Lower lobe of right lung (tissue), 2 donors: ENCODE results near the gene PRUNE2. TPM values are rescaled to one million over a fixed set of nuclear protein-coding genes. Genes with fewer than 3 reads are reported as not detected.
"Not testable (repeated sequence)": the region's sequence is repeated elsewhere in the genome, so short reads cannot be mapped to it uniquely, and the experiment has no call there.

Source experiments
- ATAC-seq, 2 donors: fragments of 200-7000 bp; cut with Tn5 transposase; one replicate each; pipeline ENCODE4 v1.9.1; 2020 to 2022; ENCODE audit warnings: mild to moderate bottlenecking in 2 of 2, moderate library complexity in 2 of 2
- DNase-seq: peaks from one replicate; pipeline ENCODE4 v3.0.0-alpha.2; 2020
- H3K27ac ChIP-seq: fragments of 200-600 bp; one replicate; pipeline ENCODE4 v1.8.0; 2022
- H3K27me3 ChIP-seq: fragments of 200-600 bp; one replicate; pipeline ENCODE4 v1.8.0; 2022; ENCODE audit warnings: low read depth
- H3K36me3 ChIP-seq: fragments of 200-600 bp; one replicate; pipeline ENCODE4 v1.8.0; 2022; ENCODE audit warnings: mild to moderate bottlenecking
- H3K4me1 ChIP-seq: fragments of 200-600 bp; one replicate; pipeline ENCODE4 v1.8.0; 2022
- H3K4me3 ChIP-seq: fragments of 200-600 bp; one replicate; pipeline ENCODE4 v1.8.0; 2022; ENCODE audit warnings: mild to moderate bottlenecking
- H3K9me3 ChIP-seq: fragments of 200-600 bp; one replicate; pipeline ENCODE4 v1.8.0; 2022
- intact Hi-C: fragments of 100-400 bp; cut with DNase I; formaldehyde crosslinking; loops from one replicate; pipeline ENCODE4 v1.11.0; 2022
- total RNA-seq: library from RNA; stranded (reverse); fragmentation: NEBNext Ultra II Directional; extraction: Animal tissue kit (Norgen Biotek cat#: 25700); gene quantifications from one replicate; pipeline ENCODE4 v1.2.1, GENCODE V29; 2021
- TF ChIP-seq, protein P1 (sequence below): fragments of 200-600 bp; IDR thresholded peaks from one replicate; pipeline ENCODE4 v1.8.0; 2022; ENCODE audit warnings: antibody characterized with exemption, mild to moderate bottlenecking
- donor health status: DM: no; HTN: yes; CAD: no; lungs with severe emphysema.

PRUNE2 gene
- total RNA-seq, 1 donor from 2014 or later, result 13.6 TPM

DNA sequence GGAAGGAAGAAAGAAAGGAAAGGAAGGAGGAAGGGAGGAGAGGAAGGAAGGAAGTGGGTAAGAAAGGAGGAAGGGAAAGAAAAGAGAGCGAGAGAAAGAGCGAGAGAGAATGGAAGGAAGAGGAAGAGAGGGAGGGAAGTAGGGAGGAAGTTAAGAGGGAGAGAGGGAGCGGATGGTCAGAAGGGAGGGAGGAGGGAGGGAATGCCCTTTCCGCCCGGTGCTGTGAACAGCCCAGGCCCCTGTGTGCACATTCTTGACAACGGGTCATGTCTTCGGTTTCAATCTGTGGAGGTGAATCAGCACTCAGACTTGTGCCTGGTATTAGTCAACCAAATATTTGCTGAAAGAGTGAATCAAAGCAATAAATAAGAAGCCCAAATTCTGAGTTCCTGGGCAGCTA is 39.2 kb downstream of the PRUNE2 start:
- DNase-seq, result no peak
- intact Hi-C loops, result no loop called here
- H3K4me3 ChIP-seq, result no peak overlapping the region
- TF ChIP-seq, protein P1, sequence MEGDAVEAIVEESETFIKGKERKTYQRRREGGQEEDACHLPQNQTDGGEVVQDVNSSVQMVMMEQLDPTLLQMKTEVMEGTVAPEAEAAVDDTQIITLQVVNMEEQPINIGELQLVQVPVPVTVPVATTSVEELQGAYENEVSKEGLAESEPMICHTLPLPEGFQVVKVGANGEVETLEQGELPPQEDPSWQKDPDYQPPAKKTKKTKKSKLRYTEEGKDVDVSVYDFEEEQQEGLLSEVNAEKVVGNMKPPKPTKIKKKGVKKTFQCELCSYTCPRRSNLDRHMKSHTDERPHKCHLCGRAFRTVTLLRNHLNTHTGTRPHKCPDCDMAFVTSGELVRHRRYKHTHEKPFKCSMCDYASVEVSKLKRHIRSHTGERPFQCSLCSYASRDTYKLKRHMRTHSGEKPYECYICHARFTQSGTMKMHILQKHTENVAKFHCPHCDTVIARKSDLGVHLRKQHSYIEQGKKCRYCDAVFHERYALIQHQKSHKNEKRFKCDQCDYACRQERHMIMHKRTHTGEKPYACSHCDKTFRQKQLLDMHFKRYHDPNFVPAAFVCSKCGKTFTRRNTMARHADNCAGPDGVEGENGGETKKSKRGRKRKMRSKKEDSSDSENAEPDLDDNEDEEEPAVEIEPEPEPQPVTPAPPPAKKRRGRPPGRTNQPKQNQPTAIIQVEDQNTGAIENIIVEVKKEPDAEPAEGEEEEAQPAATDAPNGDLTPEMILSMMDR, result no peak
- no peaks in the 10 kb centered on the region for H3K27me3 ChIP-seq
- no peaks in the 10 kb centered on the region for H3K9me3 ChIP-seq
- no peak for ATAC-seq
- H3K36me3 ChIP-seq, result no peaks in the 10 kb centered on the region
- H3K4me1 ChIP-seq, result no peaks in the 10 kb centered on the region
- no peak overlapping the region for H3K27ac ChIP-seq

DNA sequence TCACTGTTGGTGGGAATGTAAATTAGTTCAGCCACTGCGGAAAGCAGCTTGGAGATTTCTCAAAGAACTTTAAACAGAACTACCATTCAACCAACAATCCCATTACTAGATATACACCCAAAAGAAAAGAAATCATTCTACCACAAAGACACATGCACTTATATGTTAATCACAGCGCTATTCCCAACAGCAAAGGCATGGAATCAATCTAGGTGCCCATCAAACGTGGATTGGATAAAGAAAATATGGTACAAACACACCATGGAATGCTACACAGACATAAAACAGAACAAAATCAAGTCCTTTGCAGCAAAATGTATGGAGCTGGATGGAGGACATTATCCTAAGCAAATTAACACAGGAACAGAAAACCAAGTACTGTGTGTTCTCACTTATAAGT is 42.1 kb downstream of the PRUNE2 start:
- Histone ChIP-seq H3K9me3 (no peaks in the 10 kb centered on the region), H3K4me1 (no peaks in the 10 kb centered on the region), H3K4me3 (no peak overlapping the region), H3K27ac (no peak overlapping the region), H3K27me3 (no peaks in the 10 kb centered on the region), H3K36me3 (no peaks in the 10 kb centered on the region)
- intact Hi-C loops, result no loop called here
- DNase-seq (no peak), ATAC-seq (no peak)
- TF ChIP-seq, protein P1, result no peak

DNA sequence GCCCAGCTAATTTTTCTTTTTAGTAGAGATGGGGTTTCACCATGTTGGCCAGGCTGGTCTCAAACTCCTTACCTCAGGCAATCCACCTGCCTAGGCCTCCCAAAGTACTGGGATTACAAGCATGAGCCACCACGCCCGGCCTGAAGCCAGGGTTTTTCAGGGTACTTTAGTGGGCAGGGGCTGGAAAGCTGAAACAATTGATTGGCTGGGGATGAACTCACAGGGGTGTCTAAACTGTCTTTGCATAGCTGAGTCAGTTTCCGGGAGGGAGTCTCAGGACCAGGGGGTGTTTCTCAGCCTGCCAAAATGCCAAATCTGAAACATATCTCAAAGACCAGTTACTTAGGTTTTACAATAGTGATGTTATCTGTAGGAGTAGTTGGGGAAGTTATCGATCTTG is 46.1 kb downstream of the PRUNE2 start:
- H3K4me1 ChIP-seq, result no peaks in the 10 kb centered on the region
- no peaks in the 10 kb centered on the region for H3K9me3 ChIP-seq
- ATAC-seq (no peak), DNase-seq (no peak)
- H3K4me3 ChIP-seq, result no peak overlapping the region
- H3K27me3 ChIP-seq, result no peaks in the 10 kb centered on the region
- intact Hi-C loops, result no loop called here
- H3K36me3 ChIP-seq, result no peaks in the 10 kb centered on the region
- no peak overlapping the region for H3K27ac ChIP-seq
- TF ChIP-seq, protein P1, result no peak

DNA sequence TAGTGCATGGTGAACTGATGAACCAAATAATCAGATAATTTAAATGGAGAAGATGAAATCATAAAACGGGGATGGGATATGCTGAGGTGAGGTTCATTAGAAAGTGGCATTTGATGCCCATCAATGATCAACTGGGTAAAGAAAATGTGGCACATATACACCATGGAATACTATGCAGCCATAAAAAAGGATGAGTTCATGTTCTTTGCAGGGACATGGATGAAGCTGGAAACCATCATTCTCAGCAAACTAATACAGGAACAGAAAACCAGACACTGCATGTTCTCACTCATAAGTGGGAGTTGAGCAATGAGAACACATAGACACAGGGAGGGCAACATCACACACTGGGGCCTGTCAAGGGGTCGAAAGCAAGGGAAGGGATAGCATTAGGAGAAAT is 47.7 kb downstream of the PRUNE2 start:
- H3K27ac ChIP-seq, result not testable (repeated sequence)

DNA sequence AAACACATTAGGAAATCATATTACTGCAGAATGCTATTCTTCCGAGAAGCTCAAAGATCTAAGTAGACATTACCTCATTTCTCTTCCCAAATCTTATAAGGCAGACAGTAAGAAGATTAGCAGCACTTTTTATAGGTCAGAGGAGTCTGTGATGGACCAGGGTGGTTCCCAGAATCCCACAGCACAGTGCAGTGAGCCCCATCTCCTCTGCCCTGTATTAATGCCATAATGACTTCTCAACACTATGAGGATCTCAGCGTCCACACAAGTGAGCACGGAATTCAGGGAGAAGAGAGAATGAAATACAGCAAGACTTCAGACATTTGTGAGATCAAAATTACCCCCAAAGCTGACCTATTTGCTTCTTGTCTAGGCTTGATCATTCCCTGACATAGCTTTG is 49.9 kb downstream of the PRUNE2 start:
- Histone ChIP-seq H3K27ac (no peak overlapping the region), H3K4me1 (no peaks in the 10 kb centered on the region), H3K27me3 (no peaks in the 10 kb centered on the region), H3K4me3 (no peak overlapping the region), H3K9me3 (no peaks in the 10 kb centered on the region), H3K36me3 (no peaks in the 10 kb centered on the region)
- intact Hi-C loops, result no loop called here
- TF ChIP-seq, protein P1, result no peak
- ATAC-seq, result no peak
- no peak for DNase-seq

More for the DNA sequence above, 47.7 kb downstream of the PRUNE2 start:
- H3K4me1 ChIP-seq, H3K9me3 ChIP-seq, ATAC-seq, intact Hi-C loops, H3K36me3 ChIP-seq, H3K27me3 ChIP-seq, DNase-seq, H3K4me3 ChIP-seq: not testable (repeated sequence)

DNA sequence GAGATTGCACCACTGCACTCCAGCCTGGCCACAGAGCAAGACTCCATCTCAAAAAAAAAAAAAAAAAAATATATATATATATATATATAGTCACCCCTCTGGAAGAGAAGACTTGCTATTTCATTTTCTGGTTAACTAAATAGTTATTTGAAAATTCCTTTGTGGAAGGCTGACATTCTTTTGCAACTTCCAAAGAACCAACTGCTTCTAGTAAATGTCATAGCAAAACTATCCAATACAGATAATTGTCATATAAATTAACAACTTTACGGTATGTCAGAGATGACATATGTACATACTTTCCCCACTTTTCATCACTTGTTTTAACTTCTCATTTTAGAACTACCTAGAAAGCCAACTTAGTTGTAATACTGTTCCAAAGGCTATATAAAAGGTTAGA is 50.9 kb downstream of the PRUNE2 start:
- no peak overlapping the region for H3K4me3 ChIP-seq
- ATAC-seq, result no peak
- H3K9me3 ChIP-seq, result no peaks in the 10 kb centered on the region
- TF ChIP-seq, protein P1, result no peak
- H3K36me3 ChIP-seq, result no peaks in the 10 kb centered on the region
- DNase-seq, result no peak
- intact Hi-C loops, result no loop called here
- H3K4me1 ChIP-seq, result no peaks in the 10 kb centered on the region
- H3K27ac ChIP-seq, result no peak overlapping the region
- no peaks in the 10 kb centered on the region for H3K27me3 ChIP-seq
